ENCODE data around the gene TPST2. TPM values are rescaled to one million over a fixed set of nuclear protein-coding genes. Genes with fewer than 3 reads are reported as not detected.

TPST2 gene
- polyA plus RNA-seq, 2 of the 4 experiments (the other 2 are of a cell fraction), result 10.3 to 10.5 TPM

- TF ChIP-seq REST (IDR thresholded peaks at IDR 0.05), result no peak
- no peak for TF ChIP-seq NPAS2 (CRISPR knock-in tag; IDR thresholded peaks at IDR 0.05; ENCODE audit: borderline replicate concordance)
- no peak for TF ChIP-seq ZNF302 (CRISPR knock-in tag; IDR thresholded peaks at IDR 0.05)
- no peak for TF ChIP-seq SMC3 (IDR thresholded peaks at IDR 0.05)
- no peak for TF ChIP-seq EHF (CRISPR knock-in tag; IDR thresholded peaks at IDR 0.05)
- TF ChIP-seq CTCF (IDR thresholded peaks at IDR 0.05), result no peak
- no peak for TF ChIP-seq PBX3 (IDR thresholded peaks at IDR 0.05)
- TF ChIP-seq ESRRA (IDR thresholded peaks at IDR 0.05; ENCODE audit: borderline replicate concordance, low read length), result no peak
Observed at GRCh38 chr22:26482161-26482560, 107.8 kb downstream of the TPST2 start (continued).

GRCh38 chr22:26481694-26482093, 108.2 kb downstream of the TPST2 start:
- FAIRE-seq (no peak), DNase-seq (ENCODE audit: low read depth in 1 of 2, low spot score in 1 of 2) (no peak), ATAC-seq (no peak)
- H3K4me1 ChIP-seq, result peaks cover 17% of the 10 kb centered on the region; the same call in 2 of the 3 replicates
- no peaks in the 10 kb centered on the region for H3K9me3 ChIP-seq
- no peak overlapping the region for H3K4me3 ChIP-seq
- no peak for TF ChIP-seq FOSL2 (IDR thresholded peaks at IDR 0.05)
- no peak for TF ChIP-seq FOSL2 (CRISPR knock-in tag; IDR thresholded peaks at IDR 0.05)
- TF ChIP-seq GATA3 (IDR thresholded peaks at IDR 0.05; ENCODE audit: borderline replicate concordance), result no peak
- no peak for TF ChIP-seq REST (IDR thresholded peaks at IDR 0.05)
- no peak for TF ChIP-seq HEYL (CRISPR knock-in tag; IDR thresholded peaks at IDR 0.05)
- TF ChIP-seq PHF8 (IDR thresholded peaks at IDR 0.05; ENCODE audit: borderline replicate concordance, low read depth), result no peak
- TF ChIP-seq MYC (IDR thresholded peaks at IDR 0.05; ENCODE audit: borderline replicate concordance, low read length), result no peak
- no peak for TF ChIP-seq SREBF2 (IDR thresholded peaks at IDR 0.05)
- ChIA-PET CTCF (interaction anchor here (1.4 to 4.0 kb wide), 3 partner anchors 20 to 118 kb away, joined by 3 to 17 read pairs (median 8); no protein-coding TSS in a partner anchor), POLR2A (interaction anchor here (0.8 to 1.0 kb wide), 2 partner anchors 11 to 24 kb away, joined by 3 to 4 read pairs; no protein-coding TSS in a partner anchor)
- WGBS (ENCODE audit: missing lambda C conversion rate), result 81% methylated on average over 4 of the region's 4 CpGs
- no peak overlapping the region for H3K27ac ChIP-seq
- no peak overlapping the region for H3K4me2 ChIP-seq
